HG03439 (cell line): ENCODE results near the gene IGFBP1.

Experiments
- ATAC-seq: cut with Tn5 transposase; IDR thresholded peaks from one replicate; pipeline ENCODE4 v1.9.1; 2021; ENCODE audit warnings: mild to moderate bottlenecking, moderate library complexity; ENCODE audit not compliant: unreplicated experiment

The IGFBP1 gene

GRCh38 chr7:45898222-45898621, 9.9 kb downstream of the IGFBP1 start:
- ATAC-seq = no peak

- no peak for ATAC-seq
Observed at GRCh38 chr7:45901566-45901965, 13.3 kb downstream of the IGFBP1 start.

DNA sequence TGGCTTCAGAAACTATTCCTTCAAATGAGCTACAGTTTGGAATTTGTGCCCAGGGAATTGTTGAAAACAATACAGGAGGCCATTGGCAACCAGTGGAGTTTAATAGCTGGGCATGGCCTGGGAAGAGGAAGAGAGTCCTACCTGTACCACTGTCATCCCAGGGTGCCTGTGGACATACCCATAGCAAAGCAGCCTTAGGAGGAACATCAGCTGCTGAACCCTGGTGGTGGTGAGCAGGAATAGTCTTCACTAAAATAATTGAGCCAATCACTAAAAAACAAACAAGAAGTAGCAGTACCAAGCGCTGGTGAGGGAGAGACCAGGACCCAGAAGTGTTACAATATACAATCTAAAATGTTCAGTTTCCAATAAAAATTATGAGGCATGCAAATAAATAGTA, 14.5 kb downstream of the IGFBP1 start:
- ATAC-seq = no peak

GRCh38 chr7:45909561-45909960, 21.3 kb downstream of the IGFBP1 start:
- no peak for ATAC-seq

GRCh38 chr7:45910855-45911254, 22.6 kb downstream of the IGFBP1 start:
- no peak for ATAC-seq

DNA sequence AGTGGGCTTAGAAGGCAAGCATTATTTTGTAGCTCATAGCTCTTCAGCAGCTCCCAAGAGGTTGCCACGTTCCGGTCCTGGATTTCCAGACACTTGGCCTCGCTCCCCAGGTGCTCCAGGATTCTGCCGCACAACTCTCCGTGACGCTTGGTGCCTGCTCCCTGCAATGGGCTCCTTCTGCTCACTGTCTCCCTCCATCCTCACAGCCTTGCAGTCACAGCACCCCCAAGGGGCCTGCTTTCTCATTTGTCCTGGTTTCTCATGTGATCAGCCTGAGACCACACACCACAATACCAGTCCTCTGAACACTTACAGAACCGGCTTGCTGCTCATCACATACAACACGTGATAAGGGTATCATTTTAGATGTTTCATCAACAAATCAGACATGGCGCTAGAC, 23.0 kb downstream of the IGFBP1 start:
- no peak for ATAC-seq

- ATAC-seq = no peak
Observed at GRCh38 chr7:45912972-45913371, 24.7 kb downstream of the IGFBP1 start.

- no peak for ATAC-seq
Observed at GRCh38 chr7:45914911-45915310, 26.6 kb downstream of the IGFBP1 start.

- no peak for ATAC-seq
Observed at GRCh38 chr7:45915606-45916005, 27.3 kb downstream of the IGFBP1 start.

DNA sequence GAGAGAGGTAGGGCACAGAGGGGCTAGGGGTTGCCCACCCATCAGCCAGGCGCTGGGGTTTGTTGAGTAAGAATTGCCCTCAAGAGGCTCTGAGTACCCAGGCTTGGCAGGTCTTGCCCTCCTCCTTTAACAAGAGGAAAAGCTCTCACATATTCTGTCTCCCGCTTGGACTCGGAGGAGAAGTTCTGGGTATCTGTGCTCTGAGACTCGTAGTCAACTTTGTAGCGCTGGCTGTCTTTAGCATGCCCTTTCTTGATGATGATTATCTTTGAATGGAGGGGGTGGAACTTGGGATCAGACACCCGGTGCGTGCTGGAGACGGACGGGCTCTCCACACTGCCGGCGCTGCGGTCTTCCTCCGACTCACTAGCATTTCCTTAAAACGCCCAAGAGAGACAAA, 28.8 kb downstream of the IGFBP1 start:
- ATAC-seq = no peak

DNA sequence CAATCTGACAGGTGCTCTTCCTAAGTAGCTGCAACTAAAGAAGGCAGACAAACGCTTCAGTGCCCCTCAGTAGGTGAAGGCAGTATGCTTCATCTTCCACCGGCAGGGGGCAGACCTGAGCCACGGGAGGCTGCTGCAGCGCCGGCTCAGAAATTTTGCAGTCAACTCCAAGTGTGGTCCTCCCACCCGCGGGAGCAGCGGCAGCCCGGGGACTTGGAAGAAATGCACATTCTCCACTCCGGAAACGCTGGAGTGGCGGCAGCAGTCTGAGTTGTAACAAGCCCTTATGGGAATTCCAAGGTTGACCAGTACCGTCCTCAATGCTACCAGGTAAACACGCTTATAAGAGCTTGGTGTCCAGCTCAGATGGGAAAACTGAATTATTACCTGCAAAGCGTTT, 29.4 kb downstream of the IGFBP1 start:
- no peak for ATAC-seq

DNA sequence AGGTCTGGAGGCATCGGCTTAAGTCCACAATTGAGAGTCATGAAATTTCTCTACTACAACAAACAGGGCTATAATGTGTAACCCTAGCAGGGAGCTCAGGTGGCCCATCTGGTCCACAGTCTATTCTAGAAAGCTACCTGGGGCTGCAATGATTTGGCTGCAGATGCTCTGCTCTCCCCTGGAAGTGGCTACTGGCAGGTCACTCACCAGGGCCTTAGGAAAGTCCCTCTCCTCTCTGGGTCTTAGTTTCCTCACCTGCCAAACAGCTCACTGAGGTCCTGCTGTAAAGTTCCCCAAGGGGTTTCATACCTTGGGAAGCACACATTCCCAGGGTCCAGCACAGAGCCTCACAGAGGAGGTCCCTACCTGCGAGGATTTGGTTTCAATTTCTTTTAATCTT, 30.3 kb downstream of the IGFBP1 start:
- no peak for ATAC-seq

- ATAC-seq = no peak
Observed at GRCh38 chr7:45919231-45919784, 31.0 kb downstream of the IGFBP1 start.

- ATAC-seq = no peak
Observed at GRCh38 chr7:45919993-45920459, 31.7 kb downstream of the IGFBP1 start.

- ATAC-seq = no peak
Observed at GRCh38 chr7:45920502-45921380, 32.5 kb downstream of the IGFBP1 start, which contains the start of gene IGFBP3. Gene IGFBP3 (minus strand): TSS chr7:45921272. CDS start chr7:45921140, 132 bp downstream.

DNA sequence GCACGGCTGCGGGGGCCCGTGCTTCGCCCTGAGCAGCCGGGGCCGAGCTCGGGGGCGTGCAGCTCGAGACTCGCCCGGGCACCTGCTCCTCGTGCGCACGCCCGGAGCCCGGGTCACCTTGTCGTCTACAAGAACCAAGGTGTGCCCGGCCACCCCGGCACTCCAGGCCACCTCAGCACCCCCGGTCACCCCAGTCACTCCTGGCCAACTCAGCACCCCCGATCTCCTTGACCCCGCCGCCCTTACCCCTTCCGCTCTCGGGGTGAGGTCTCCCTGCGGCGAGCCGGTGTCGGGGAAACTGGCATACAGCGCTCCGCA, 33.1 kb downstream of the IGFBP1 start:
- no peak for ATAC-seq

- ATAC-seq = no peak
Observed at GRCh38 chr7:45921699-45922519, 33.6 kb downstream of the IGFBP1 start.

- no peak for ATAC-seq
Observed at GRCh38 chr7:45922810-45923209, 34.5 kb downstream of the IGFBP1 start.

- ATAC-seq = no peak
Observed at GRCh38 chr7:45923290-45923689, 35.0 kb downstream of the IGFBP1 start.

- ATAC-seq = no peak
Observed at GRCh38 chr7:45923818-45924217, 35.5 kb downstream of the IGFBP1 start.

DNA sequence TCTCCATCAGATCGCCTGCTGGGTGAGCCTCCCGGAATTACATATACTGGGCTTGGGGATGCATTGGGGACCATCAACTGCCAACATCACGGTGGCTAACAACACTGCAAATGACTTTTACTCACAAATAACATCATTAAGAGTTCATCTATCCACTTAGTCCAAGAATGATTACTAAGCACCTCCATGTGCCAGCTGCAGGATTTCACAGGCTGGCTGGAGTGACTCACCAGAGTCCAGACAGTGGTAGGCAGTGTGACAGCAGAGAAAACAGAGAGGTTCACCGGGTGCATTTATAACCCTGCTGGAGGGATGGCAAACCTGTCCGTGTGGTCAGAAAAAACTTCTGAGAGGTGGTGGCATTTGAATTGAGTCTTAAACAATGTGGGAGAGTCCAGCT, 36.0 kb downstream of the IGFBP1 start:
- no peak for ATAC-seq

DNA sequence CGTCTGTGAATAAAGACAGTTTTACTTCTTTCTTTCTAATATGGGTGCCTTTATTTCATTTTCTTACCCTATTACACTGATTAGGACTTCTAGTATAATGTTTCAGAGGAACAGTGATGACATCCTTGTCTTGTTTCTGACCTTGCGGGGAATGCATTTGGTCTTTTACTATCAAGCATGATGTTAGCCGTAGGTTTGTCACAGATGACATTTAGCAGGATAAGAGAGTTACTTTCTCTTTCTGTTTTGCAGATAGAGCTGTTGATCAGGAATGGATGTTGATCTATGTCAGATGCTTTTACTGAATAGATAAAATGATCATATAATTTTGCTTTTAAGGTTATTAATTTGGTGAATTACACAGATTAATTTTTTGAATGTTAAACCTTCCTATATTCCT, 39.4 kb downstream of the IGFBP1 start:
- no peak for ATAC-seq
